HEK293T (cell line): ENCODE measurements around the gene BCL7A.

Experiments
- ELF4 ChIP-seq: fragments of 450-650 bp; IDR thresholded peaks from 2 replicates; pipeline ENCODE4 v1.6.1; 2017; ENCODE audit warnings: antibody characterized with exemption
- SUZ12 ChIP-seq: fragments of 450-650 bp; IDR thresholded peaks from 2 replicates; pipeline ENCODE4 v1.6.1; 2016; ENCODE audit warnings: mild to moderate bottlenecking
- TARDBP ChIP-seq: fragments of 450-650 bp; IDR thresholded peaks from 2 replicates; pipeline ENCODE4 v1.6.1; 2016

GRCh38 chr12:122006186-122006926 lies 15.3 kb upstream of the BCL7A start:
- TF ChIP-seq TARDBP: no peak
- TF ChIP-seq SUZ12: no peak
- TF ChIP-seq ELF4: no peak
